Astrocyte of the hippocampus (primary cell): ENCODE data around the gene NUDT19.
A peak's percentile ranks its signal among the peaks of the same experiment; 100 is the strongest.
"Not testable (repeated sequence)": the region's sequence is repeated elsewhere in the genome, so short reads cannot be mapped to it uniquely, and the experiment has no call there.

Experiments
- DNase-seq: peaks from one replicate; pipeline ENCODE4 v3.0.0; 2011; ENCODE audit warnings: low read depth, low spot score

The NUDT19 gene

GRCh38 chr19:32708457-32708856 is 16.8 kb downstream of the NUDT19 start:
- DNase-seq: no peak

- DNase-seq: no peak
Measured at GRCh38 chr19:32709032-32709431, 17.4 kb downstream of the NUDT19 start.

- no peak for DNase-seq
Measured at GRCh38 chr19:32711747-32712146, 20.1 kb downstream of the NUDT19 start.

- not testable (repeated sequence) for DNase-seq
Measured at GRCh38 chr19:32716203-32716602, 24.6 kb downstream of the NUDT19 start.

GRCh38 chr19:32717496-32717895 is 25.9 kb downstream of the NUDT19 start:
- DNase-seq: peak; percentile 16

- no peak for DNase-seq
Measured at GRCh38 chr19:32718286-32718685, 26.7 kb downstream of the NUDT19 start.

GRCh38 chr19:32719611-32720059 is 28.0 kb downstream of the NUDT19 start, which contains the start of gene TDRD12:
TSS of gene TDRD12 (plus strand) at chr19:32719767. CDS start at chr19:32720073, 306 bp downstream.
- no peak for DNase-seq

- DNase-seq: no peak
Measured at GRCh38 chr19:32720216-32720935, 28.8 kb downstream of the NUDT19 start.

GRCh38 chr19:32720936-32721250 is 29.3 kb downstream of the NUDT19 start:
- DNase-seq: no peak

- no peak for DNase-seq
Measured at GRCh38 chr19:32735936-32736335, 44.3 kb downstream of the NUDT19 start.

GRCh38 chr19:32743021-32743420 is 51.4 kb downstream of the NUDT19 start:
- no peak for DNase-seq

GRCh38 chr19:32743447-32743846 is 51.8 kb downstream of the NUDT19 start:
- DNase-seq: no peak

GRCh38 chr19:32744555-32745325 is 53.1 kb downstream of the NUDT19 start:
- DNase-seq: no peak

- DNase-seq: peak; percentile 54
Measured at GRCh38 chr19:32745594-32746251, 54.1 kb downstream of the NUDT19 start.

- peak; percentile 59 for DNase-seq
Measured at GRCh38 chr19:32746631-32747196, 55.1 kb downstream of the NUDT19 start.

GRCh38 chr19:32748497-32748896 is 56.9 kb downstream of the NUDT19 start:
- no peak for DNase-seq

- no peak for DNase-seq
Measured at GRCh38 chr19:32748948-32749347, 57.3 kb downstream of the NUDT19 start.

GRCh38 chr19:32749361-32749760 is 57.7 kb downstream of the NUDT19 start:
- no peak for DNase-seq

GRCh38 chr19:32750441-32751055 is 58.9 kb downstream of the NUDT19 start:
- no peak for DNase-seq

GRCh38 chr19:32751066-32751465 is 59.4 kb downstream of the NUDT19 start:
- DNase-seq: no peak

GRCh38 chr19:32757189-32757588 is 65.6 kb downstream of the NUDT19 start:
- no peak for DNase-seq
